Liver (tissue), 9 donors: ENCODE data around the gene PPHLN1. TPM values are rescaled to one million over a fixed set of nuclear protein-coding genes. Genes with fewer than 3 reads are reported as not detected.

Source experiments
- DNase-seq: peaks from one replicate; pipeline ENCODE4 v3.0.0-alpha.2; 2017; ENCODE audit warnings: low spot score
- H3K27ac ChIP-seq, 2 donors: one replicate each; pipeline ENCODE4 v1.7.0; 2013; ENCODE audit warnings: inconsistent platforms in 2 of 2, low read length in 2 of 2, control low read depth in 1 of 2, low read depth in 1 of 2, mild to moderate bottlenecking in 1 of 2
- H3K27me3 ChIP-seq, 4 donors: one replicate each; pipeline versions ENCODE4 v1.6.1 to v1.7.0; 2013; ENCODE audit warnings: low read length in 3 of 4, inconsistent platforms in 1 of 4, mild to moderate bottlenecking in 1 of 4, moderate library complexity in 1 of 4; ENCODE audit not compliant: control insufficient read depth in 4 of 4, insufficient read depth in 4 of 4
- H3K36me3 ChIP-seq, 4 donors: one replicate each; pipeline versions ENCODE4 v1.6.1 to v1.7.0; 2013; ENCODE audit warnings: low read length in 3 of 4, mild to moderate bottlenecking in 3 of 4, low read depth in 1 of 4, moderate library complexity in 1 of 4; ENCODE audit not compliant: control insufficient read depth in 4 of 4, insufficient read depth in 3 of 4
- H3K4me1 ChIP-seq, 4 donors: one replicate each; pipeline versions ENCODE4 v1.6.1 to v1.7.0; 2013; ENCODE audit warnings: low read length in 3 of 4, mild to moderate bottlenecking in 3 of 4, moderate library complexity in 1 of 4; ENCODE audit not compliant: control insufficient read depth in 4 of 4, insufficient read depth in 4 of 4
- H3K4me3 ChIP-seq, 3 donors: one replicate each; pipeline versions ENCODE4 v1.6.1 to v1.7.0; 2013; ENCODE audit warnings: low read length in 3 of 3, control low read depth in 1 of 3, low read depth in 1 of 3, mild to moderate bottlenecking in 1 of 3
- H3K9ac ChIP-seq, 2 donors: one replicate each; pipeline ENCODE4 v1.7.0; 2013; ENCODE audit warnings: low read length in 2 of 2, mild to moderate bottlenecking in 2 of 2, moderate library complexity in 2 of 2, control low read depth in 1 of 2, low read depth in 1 of 2
- H3K9me3 ChIP-seq, 4 donors: one replicate each; pipeline versions ENCODE4 v1.6.1 to v1.7.0; 2013; ENCODE audit warnings: low read length in 3 of 4; ENCODE audit not compliant: control insufficient read depth in 4 of 4
- ATF3 ChIP-seq: IDR thresholded peaks from 2 replicates; pipeline ENCODE4 v1.6.1; 2016; ENCODE audit warnings: antibody characterized with exemption
- CTCF ChIP-seq: fragments of 150-350 bp; IDR thresholded peaks from 2 replicates; pipeline ENCODE4 v1.5.1; 2017; ENCODE audit warnings: improper control_type of control experiment, low read depth, low read length; ENCODE audit not compliant: missing input control
- EGR1 ChIP-seq, 2 donors: IDR thresholded peaks; 2 replicates each; pipeline ENCODE4 v1.6.1; 2016 to 2018; ENCODE audit warnings: antibody characterized with exemption in 2 of 2, low read depth in 2 of 2
- FOXA1 ChIP-seq: IDR thresholded peaks from 2 replicates; pipeline ENCODE4 v1.6.1; 2016; ENCODE audit warnings: antibody characterized with exemption
- FOXA2 ChIP-seq: IDR thresholded peaks from 2 replicates; pipeline ENCODE4 v1.6.1; 2016; ENCODE audit warnings: antibody characterized with exemption
- GABPA ChIP-seq, 2 donors: IDR thresholded peaks in 1 of 2; conservative IDR thresholded peaks in 1 of 2; 2 replicates each; pipeline ENCODE4 v1.6.1; 2016; ENCODE audit warnings: antibody characterized with exemption in 2 of 2, mild to moderate bottlenecking in 1 of 2, moderate library complexity in 1 of 2
- HNF4G ChIP-seq: IDR thresholded peaks from 2 replicates; pipeline ENCODE4 v1.6.1; 2016; ENCODE audit warnings: antibody characterized with exemption
- JUND ChIP-seq, 2 donors: IDR thresholded peaks; 2 replicates each; pipeline ENCODE4 v1.6.1; 2016; ENCODE audit warnings: antibody characterized with exemption in 2 of 2
- MAX ChIP-seq: IDR thresholded peaks from 2 replicates; pipeline ENCODE4 v1.6.1; 2016; ENCODE audit warnings: antibody characterized with exemption
- NR2F2 ChIP-seq: IDR thresholded peaks from 2 replicates; pipeline ENCODE4 v1.6.1; 2016; ENCODE audit warnings: antibody characterized with exemption
- RAD21 ChIP-seq, 2 donors: IDR thresholded peaks; 2 replicates each; pipeline ENCODE4 v1.6.1; 2016; ENCODE audit warnings: antibody characterized with exemption in 2 of 2, mild to moderate bottlenecking in 2 of 2
- RXRA ChIP-seq, 2 donors: IDR thresholded peaks; 2 replicates each; pipeline ENCODE4 v1.6.1; 2017 to 2018; ENCODE audit warnings: antibody characterized with exemption in 2 of 2, mild to moderate bottlenecking in 1 of 2
- SP1 ChIP-seq: IDR thresholded peaks from 2 replicates; pipeline ENCODE4 v1.6.1; 2018; ENCODE audit warnings: antibody characterized with exemption, mild to moderate bottlenecking
- TAF1 ChIP-seq: conservative IDR thresholded peaks from 2 replicates; pipeline ENCODE4 v1.6.1; 2016; ENCODE audit warnings: antibody characterized with exemption, mild to moderate bottlenecking
- YY1 ChIP-seq: IDR thresholded peaks from 2 replicates; pipeline ENCODE4 v1.6.1; 2016; ENCODE audit warnings: antibody characterized with exemption, mild to moderate bottlenecking
- WGBS: extraction: QIAGEN DNeasy Blood & Tissue Kit; methylation state at CpG from one replicate; pipeline ENCODE4 v1.1.7; 2013; 5-methylcytosine and 5-hydroxymethylcytosine counted together
- polyA plus RNA-seq, 2 donors: library from polyadenylated mRNA; stranded (reverse) in 1 of 2; unstranded in 1 of 2; fragments of 200-250 nt in 1 of 2; fragments of >200 nt in 1 of 2; fragmentation: Nextera tagmentation in 1 of 2; extraction: Ambion mirVana in 1 of 2; gene quantifications; one replicate each; pipeline versions ENCODE4 v1.2.1 to v1.2.3, GENCODE V29; 2013 to 2015
- total RNA-seq, 2 donors: library from RNA; depleted of rRNA; stranded (reverse); fragments of >200 nt; gene quantifications; one replicate each; pipeline ENCODE4 v1.2.3, GENCODE V29; 2014
- TF ChIP-seq, protein P1 (sequence below): IDR thresholded peaks from 2 replicates; pipeline ENCODE4 v1.6.1; 2016; ENCODE audit warnings: antibody characterized with exemption
- TF ChIP-seq, protein P2 (sequence below): IDR thresholded peaks from 2 replicates; pipeline ENCODE4 v1.6.1; 2016; ENCODE audit warnings: antibody characterized with exemption, mild to moderate bottlenecking
- donor health status: healthy.
- donor health status: healthy.
- donor health status: healthy.
- donor health status: healthy.
- donor health status: healthy.

PPHLN1 gene
- total and polyA plus RNA-seq, 4 donors = 11.6 to 40.3 (median 27.7) TPM

DNA sequence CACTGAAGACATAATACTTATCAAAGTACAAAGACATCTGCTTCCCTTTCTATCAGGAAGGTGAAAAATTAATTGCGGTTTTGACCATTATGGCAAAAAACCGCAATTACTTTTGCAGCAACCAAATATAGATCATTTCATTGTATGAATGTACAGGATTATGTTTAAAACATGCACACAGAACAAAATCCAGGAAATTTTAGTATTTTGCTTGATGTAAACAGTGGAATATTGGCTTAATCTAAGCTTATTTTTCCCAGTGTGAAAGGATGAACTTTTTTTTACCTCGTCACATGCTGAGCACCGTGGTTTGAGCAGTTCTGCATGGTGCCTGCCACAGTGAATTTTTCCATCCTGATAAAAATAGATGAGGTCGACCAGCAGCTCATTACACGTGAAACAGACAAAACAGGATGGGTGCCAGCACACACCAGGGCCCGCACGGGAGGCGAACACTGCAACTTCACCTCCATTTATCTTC lies 142.4 kb downstream of the PPHLN1 start:
- no peak overlapping the region for H3K27ac ChIP-seq
- no peaks in the 10 kb centered on the region for H3K9me3 ChIP-seq
- H3K4me3 ChIP-seq = no peak overlapping the region
- TF ChIP-seq RXRA (IDR thresholded peaks at IDR 0.05) (no peak), RAD21 (IDR thresholded peaks at IDR 0.05) (no peak), JUND (IDR thresholded peaks at IDR 0.05) (no peak), ATF3 (no peak), EGR1 (IDR thresholded peaks at IDR 0.05; ENCODE audit: low read depth in 2 of 2) (no peak), HNF4G (no peak), YY1 (no peak), NR2F2 (no peak), SP1 (no peak), TAF1 (no peak), FOXA2 (no peak), MAX (no peak), CTCF (no peak)
- TF ChIP-seq, protein P1, sequence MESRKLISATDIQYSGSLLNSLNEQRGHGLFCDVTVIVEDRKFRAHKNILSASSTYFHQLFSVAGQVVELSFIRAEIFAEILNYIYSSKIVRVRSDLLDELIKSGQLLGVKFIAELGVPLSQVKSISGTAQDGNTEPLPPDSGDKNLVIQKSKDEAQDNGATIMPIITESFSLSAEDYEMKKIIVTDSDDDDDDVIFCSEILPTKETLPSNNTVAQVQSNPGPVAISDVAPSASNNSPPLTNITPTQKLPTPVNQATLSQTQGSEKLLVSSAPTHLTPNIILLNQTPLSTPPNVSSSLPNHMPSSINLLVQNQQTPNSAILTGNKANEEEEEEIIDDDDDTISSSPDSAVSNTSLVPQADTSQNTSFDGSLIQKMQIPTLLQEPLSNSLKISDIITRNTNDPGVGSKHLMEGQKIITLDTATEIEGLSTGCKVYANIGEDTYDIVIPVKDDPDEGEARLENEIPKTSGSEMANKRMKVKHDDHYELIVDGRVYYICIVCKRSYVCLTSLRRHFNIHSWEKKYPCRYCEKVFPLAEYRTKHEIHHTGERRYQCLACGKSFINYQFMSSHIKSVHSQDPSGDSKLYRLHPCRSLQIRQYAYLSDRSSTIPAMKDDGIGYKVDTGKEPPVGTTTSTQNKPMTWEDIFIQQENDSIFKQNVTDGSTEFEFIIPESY = no peak
- TF ChIP-seq, protein P2, sequence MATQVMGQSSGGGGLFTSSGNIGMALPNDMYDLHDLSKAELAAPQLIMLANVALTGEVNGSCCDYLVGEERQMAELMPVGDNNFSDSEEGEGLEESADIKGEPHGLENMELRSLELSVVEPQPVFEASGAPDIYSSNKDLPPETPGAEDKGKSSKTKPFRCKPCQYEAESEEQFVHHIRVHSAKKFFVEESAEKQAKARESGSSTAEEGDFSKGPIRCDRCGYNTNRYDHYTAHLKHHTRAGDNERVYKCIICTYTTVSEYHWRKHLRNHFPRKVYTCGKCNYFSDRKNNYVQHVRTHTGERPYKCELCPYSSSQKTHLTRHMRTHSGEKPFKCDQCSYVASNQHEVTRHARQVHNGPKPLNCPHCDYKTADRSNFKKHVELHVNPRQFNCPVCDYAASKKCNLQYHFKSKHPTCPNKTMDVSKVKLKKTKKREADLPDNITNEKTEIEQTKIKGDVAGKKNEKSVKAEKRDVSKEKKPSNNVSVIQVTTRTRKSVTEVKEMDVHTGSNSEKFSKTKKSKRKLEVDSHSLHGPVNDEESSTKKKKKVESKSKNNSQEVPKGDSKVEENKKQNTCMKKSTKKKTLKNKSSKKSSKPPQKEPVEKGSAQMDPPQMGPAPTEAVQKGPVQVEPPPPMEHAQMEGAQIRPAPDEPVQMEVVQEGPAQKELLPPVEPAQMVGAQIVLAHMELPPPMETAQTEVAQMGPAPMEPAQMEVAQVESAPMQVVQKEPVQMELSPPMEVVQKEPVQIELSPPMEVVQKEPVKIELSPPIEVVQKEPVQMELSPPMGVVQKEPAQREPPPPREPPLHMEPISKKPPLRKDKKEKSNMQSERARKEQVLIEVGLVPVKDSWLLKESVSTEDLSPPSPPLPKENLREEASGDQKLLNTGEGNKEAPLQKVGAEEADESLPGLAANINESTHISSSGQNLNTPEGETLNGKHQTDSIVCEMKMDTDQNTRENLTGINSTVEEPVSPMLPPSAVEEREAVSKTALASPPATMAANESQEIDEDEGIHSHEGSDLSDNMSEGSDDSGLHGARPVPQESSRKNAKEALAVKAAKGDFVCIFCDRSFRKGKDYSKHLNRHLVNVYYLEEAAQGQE = no peak
- DNase-seq = no peak
- WGBS = 65% methylated on average over 9 of the region's 9 CpGs
- peaks cover 0 to 3% (median 0%) of the 10 kb centered on the region in 4 donors for H3K36me3 ChIP-seq
- no peak overlapping the region for H3K9ac ChIP-seq
- H3K4me1 ChIP-seq = peaks cover 0 to 2% (median 0%) of the 10 kb centered on the region in 4 donors
- H3K27me3 ChIP-seq = no peaks in the 10 kb centered on the region

- Histone ChIP-seq H3K4me3 (no peak overlapping the region), H3K27ac (no peak overlapping the region), H3K9ac (no peak overlapping the region), H3K9me3 (no peaks in the 10 kb centered on the region), H3K36me3 (peaks cover 0 to 3% (median 0%) of the 10 kb centered on the region in 4 donors), H3K27me3 (no peaks in the 10 kb centered on the region), H3K4me1 (peaks cover 0 to 2% (median 0%) of the 10 kb centered on the region in 4 donors)
- no peak for DNase-seq
- WGBS = 66% methylated on average over 3 of the region's 3 CpGs
- TF ChIP-seq SP1 (no peak), EGR1 (IDR thresholded peaks at IDR 0.05; ENCODE audit: low read depth in 2 of 2) (no peak), FOXA2 (no peak), YY1 (no peak), GABPA (IDR thresholded peaks at IDR 0.05 in 1 of 2, conservative IDR thresholded peaks at IDR 0.05 in 1 of 2) (no peak), RAD21 (IDR thresholded peaks at IDR 0.05) (no peak), RXRA (IDR thresholded peaks at IDR 0.05) (no peak), CTCF (no peak), FOXA1 (no peak), HNF4G (no peak), TAF1 (no peak)
- TF ChIP-seq, protein P2 = no peak
These were observed 143.0 kb downstream of the PPHLN1 start for GRCh38 chr12:42468921-42469320.
